OCI-LY1 (cell line): Measurements from ENCODE around the gene PDS5B.

ENCODE experiments used
- H2AFZ ChIP-seq: fragments of 200-600 bp; sonication (generic), shearing (Covaris generic); 2 replicates; pipeline ENCODE4 v1.6.0; 2014; ENCODE audit warnings: antibody characterized with exemption, mild to moderate bottlenecking, low read length
- H3F3A ChIP-seq: fragments of 200-600 bp; sonication (generic), shearing (Covaris generic); 2 replicates; pipeline ENCODE4 v1.6.0; 2014; ENCODE audit warnings: mild to moderate bottlenecking, antibody characterized with exemption, low read length, moderate library complexity; ENCODE audit not compliant: insufficient read depth
- H3K27ac ChIP-seq: fragments of 200-600 bp; sonication (generic); 2 replicates; pipeline ENCODE4 v1.5.1; 2014; ENCODE audit warnings: low read length, mixed run types, mild to moderate bottlenecking, low read depth; ENCODE audit not compliant: poor library complexity, severe bottlenecking
- H3K27me3 ChIP-seq: fragments of 200-600 bp; sonication (generic); 2 replicates; pipeline ENCODE4 v1.6.0; 2014; ENCODE audit warnings: antibody characterized with exemption, mild to moderate bottlenecking, low read length, moderate library complexity; ENCODE audit not compliant: insufficient read depth
- H3K36me3 ChIP-seq: fragments of 200-600 bp; sonication (generic); 2 replicates; pipeline ENCODE4 v1.6.1; 2014; ENCODE audit warnings: mild to moderate bottlenecking, antibody characterized with exemption, low read length, moderate library complexity, mixed read lengths; ENCODE audit not compliant: insufficient read depth
- H3K4me1 ChIP-seq: fragments of 200-600 bp; sonication (generic); 2 replicates; pipeline ENCODE4 v1.5.1; 2014; ENCODE audit warnings: mild to moderate bottlenecking, low read length, moderate library complexity; ENCODE audit not compliant: insufficient read depth, severe bottlenecking
- H3K4me2 ChIP-seq: fragments of 200-600 bp; sonication (generic), shearing (Covaris generic); 2 replicates; pipeline ENCODE4 v1.6.1; 2014; ENCODE audit warnings: low read length
- H3K4me3 ChIP-seq: fragments of 200-600 bp; sonication (generic); 2 replicates; pipeline ENCODE4 v1.5.1; 2014; ENCODE audit warnings: low read length, low read depth, mild to moderate bottlenecking, mixed read lengths; ENCODE audit not compliant: poor library complexity, severe bottlenecking
- H3K79me2 ChIP-seq: fragments of 200-600 bp; shearing (Covaris generic); 2 replicates; pipeline ENCODE4 v1.6.1; 2016; ENCODE audit warnings: mixed run types, low read length, mixed read lengths; ENCODE audit not compliant: insufficient read depth
- H3K9ac ChIP-seq: fragments of 200-600 bp; sonication (generic), shearing (Covaris generic); 2 replicates; pipeline ENCODE4 v1.6.1; 2014; ENCODE audit warnings: mild to moderate bottlenecking, low read length, mixed read lengths
- H3K9me2 ChIP-seq: fragments of 200-600 bp; sonication (generic), shearing (Covaris generic); 2 replicates; pipeline ENCODE4 v1.6.1; 2014; ENCODE audit warnings: low read depth, mild to moderate bottlenecking, low read length, mixed read lengths
- H3K9me3 ChIP-seq: fragments of 200-600 bp; shearing (Covaris generic); 2 replicates; pipeline ENCODE4 v1.6.1; 2014; ENCODE audit warnings: low read length, mixed read lengths
- H4K20me1 ChIP-seq: fragments of 200-600 bp; sonication (generic), shearing (Covaris generic); 2 replicates; pipeline ENCODE4 v1.6.0; 2016; ENCODE audit warnings: mild to moderate bottlenecking, low read length; ENCODE audit not compliant: insufficient read depth
- EZH2 ChIP-seq: fragments of 200-600 bp; sonication (generic), shearing (Covaris generic); IDR thresholded peaks from 2 replicates; pipeline ENCODE4 v1.8.0; 2017; ENCODE audit warnings: borderline replicate concordance, mixed run types, mild to moderate bottlenecking, antibody characterized with exemption, low read length, moderate library complexity, mixed read lengths
- TF ChIP-seq, protein P1 (sequence below): fragments of 200-600 bp; sonication (generic), shearing (Covaris generic); IDR thresholded peaks from 2 replicates; pipeline ENCODE4 v1.5.1; 2017; ENCODE audit warnings: mild to moderate bottlenecking, antibody characterized with exemption, low read length, moderate library complexity, mixed read lengths

PDS5B gene

DNA sequence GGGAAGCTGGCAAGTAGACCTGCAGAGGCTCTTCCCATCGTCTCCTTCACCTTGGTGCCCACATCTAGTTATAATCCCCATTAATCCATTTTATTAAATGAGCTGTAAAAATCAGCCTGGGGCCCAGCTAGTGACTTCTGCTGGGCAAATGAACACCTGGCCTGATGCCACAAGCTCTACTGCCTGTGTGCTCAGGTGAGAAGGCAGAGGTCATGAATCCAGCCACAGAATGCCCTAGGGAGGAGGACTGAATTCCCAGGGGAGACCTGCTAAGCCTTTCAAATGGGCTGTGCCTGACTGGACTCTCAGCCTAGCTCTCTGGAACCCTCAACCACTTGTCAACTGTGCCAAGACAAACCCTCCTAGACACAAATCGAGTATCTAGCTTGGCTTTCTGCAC, 74.0 kb downstream of the PDS5B start:
- TF ChIP-seq, protein P1, sequence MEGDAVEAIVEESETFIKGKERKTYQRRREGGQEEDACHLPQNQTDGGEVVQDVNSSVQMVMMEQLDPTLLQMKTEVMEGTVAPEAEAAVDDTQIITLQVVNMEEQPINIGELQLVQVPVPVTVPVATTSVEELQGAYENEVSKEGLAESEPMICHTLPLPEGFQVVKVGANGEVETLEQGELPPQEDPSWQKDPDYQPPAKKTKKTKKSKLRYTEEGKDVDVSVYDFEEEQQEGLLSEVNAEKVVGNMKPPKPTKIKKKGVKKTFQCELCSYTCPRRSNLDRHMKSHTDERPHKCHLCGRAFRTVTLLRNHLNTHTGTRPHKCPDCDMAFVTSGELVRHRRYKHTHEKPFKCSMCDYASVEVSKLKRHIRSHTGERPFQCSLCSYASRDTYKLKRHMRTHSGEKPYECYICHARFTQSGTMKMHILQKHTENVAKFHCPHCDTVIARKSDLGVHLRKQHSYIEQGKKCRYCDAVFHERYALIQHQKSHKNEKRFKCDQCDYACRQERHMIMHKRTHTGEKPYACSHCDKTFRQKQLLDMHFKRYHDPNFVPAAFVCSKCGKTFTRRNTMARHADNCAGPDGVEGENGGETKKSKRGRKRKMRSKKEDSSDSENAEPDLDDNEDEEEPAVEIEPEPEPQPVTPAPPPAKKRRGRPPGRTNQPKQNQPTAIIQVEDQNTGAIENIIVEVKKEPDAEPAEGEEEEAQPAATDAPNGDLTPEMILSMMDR: no peak
- no peak for TF ChIP-seq EZH2
- Histone ChIP-seq H3F3A (no peaks in the 10 kb centered on the region), H3K9me3 (no peaks in the 10 kb centered on the region), H4K20me1 (no peaks in the 10 kb centered on the region), H3K27me3 (no peaks in the 10 kb centered on the region), H3K4me1 (no peaks in the 10 kb centered on the region), H3K27ac (no peak overlapping the region), H3K36me3 (peaks cover 7% of the 10 kb centered on the region), H3K4me3 (no peak overlapping the region), H3K9me2 (no peaks in the 10 kb centered on the region), H3K4me2 (no peak overlapping the region), H3K9ac (no peak overlapping the region), H3K79me2 (peaks cover 9% of the 10 kb centered on the region), H2AFZ (no peak overlapping the region)

DNA sequence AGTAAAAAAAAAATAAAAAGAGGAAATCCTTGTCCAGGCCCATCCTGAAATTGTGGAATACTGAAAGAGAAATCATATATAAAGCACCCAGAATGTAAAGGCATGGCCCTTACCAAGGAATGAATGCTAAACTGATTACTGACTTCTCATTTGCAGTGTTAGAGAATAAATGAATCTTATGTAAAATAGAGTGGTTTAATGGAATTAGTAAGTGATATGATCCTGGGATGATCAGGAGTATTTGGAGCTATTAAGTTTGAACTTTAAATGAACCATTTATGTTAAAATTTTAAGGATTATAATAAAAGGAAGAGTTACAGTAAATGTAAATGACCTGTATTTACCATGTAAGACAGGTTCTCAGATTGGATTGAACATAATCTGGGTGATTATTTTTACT, 75.4 kb downstream of the PDS5B start:
- TF ChIP-seq, protein P1: no peak
- TF ChIP-seq EZH2: no peak

DNA sequence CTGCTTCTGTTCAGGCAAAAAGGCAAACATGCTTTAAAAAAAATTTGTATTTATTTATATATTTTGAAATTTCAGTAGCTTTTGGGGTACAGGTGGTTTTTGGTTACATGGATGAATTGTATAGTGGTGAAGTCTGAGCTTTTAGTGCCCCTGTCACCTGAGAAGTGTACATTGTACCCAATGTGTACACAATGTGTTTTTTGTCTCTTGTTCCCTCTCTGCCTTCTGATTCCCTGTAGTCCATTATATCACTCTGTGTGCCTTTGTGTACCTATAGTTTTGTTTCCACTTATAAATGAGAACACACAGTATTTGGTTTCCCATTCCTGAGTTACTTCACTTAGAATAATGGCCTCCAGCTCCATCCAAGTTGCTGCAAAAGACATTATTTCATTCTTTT, 77.4 kb downstream of the PDS5B start:
- Histone ChIP-seq H3K27me3 (no peaks in the 10 kb centered on the region), H3K9ac (no peak overlapping the region), H2AFZ (no peak overlapping the region), H3K79me2 (no peaks in the 10 kb centered on the region), H3F3A (no peaks in the 10 kb centered on the region), H3K9me2 (no peaks in the 10 kb centered on the region), H3K4me1 (no peaks in the 10 kb centered on the region), H3K4me3 (no peak overlapping the region), H4K20me1 (no peaks in the 10 kb centered on the region), H3K27ac (no peak overlapping the region), H3K9me3 (no peaks in the 10 kb centered on the region), H3K4me2 (no peak overlapping the region), H3K36me3 (peaks cover 7% of the 10 kb centered on the region; the same call in 1 of the 2 replicates)
- TF ChIP-seq, protein P1: no peak
- no peak for TF ChIP-seq EZH2

More for the DNA sequence above, 75.4 kb downstream of the PDS5B start:
- H3F3A ChIP-seq: no peaks in the 10 kb centered on the region
- no peaks in the 10 kb centered on the region for H4K20me1 ChIP-seq
- H3K9me3 ChIP-seq: no peaks in the 10 kb centered on the region
- H3K36me3 ChIP-seq: peaks cover 7% of the 10 kb centered on the region; the same call in 1 of the 2 replicates
- no peaks in the 10 kb centered on the region for H3K27me3 ChIP-seq
- no peaks in the 10 kb centered on the region for H3K9me2 ChIP-seq
- peaks cover 8% of the 10 kb centered on the region for H3K79me2 ChIP-seq
- no peak overlapping the region for H3K9ac ChIP-seq
- H2AFZ ChIP-seq: no peak overlapping the region
- H3K4me1 ChIP-seq: no peaks in the 10 kb centered on the region
- no peak overlapping the region for H3K4me2 ChIP-seq
- H3K27ac ChIP-seq: no peak overlapping the region
- no peak overlapping the region for H3K4me3 ChIP-seq
